Measurements from ENCODE around the gene C1QL3.

DNA sequence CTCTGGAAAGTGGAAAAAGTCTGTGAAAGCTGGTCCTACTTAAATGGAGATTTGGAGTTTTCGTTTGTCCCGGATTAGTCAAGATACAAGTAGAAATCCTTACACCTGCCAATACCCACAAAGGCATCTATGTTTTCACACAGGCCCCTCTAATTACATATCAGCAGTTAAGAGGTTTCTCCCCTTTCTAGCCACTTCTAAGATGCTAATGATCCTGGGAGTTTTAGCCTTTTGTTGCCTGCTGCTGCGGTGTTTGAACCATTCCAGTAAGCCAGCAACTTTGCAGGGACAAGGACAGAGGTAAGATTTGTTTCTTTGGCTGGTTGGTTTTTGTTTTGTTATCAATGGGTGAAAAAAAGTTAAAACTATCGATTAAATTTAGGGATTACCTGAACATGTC is 5.8 kb upstream of the C1QL3 start:
- TF ChIP-seq, protein P1, sequence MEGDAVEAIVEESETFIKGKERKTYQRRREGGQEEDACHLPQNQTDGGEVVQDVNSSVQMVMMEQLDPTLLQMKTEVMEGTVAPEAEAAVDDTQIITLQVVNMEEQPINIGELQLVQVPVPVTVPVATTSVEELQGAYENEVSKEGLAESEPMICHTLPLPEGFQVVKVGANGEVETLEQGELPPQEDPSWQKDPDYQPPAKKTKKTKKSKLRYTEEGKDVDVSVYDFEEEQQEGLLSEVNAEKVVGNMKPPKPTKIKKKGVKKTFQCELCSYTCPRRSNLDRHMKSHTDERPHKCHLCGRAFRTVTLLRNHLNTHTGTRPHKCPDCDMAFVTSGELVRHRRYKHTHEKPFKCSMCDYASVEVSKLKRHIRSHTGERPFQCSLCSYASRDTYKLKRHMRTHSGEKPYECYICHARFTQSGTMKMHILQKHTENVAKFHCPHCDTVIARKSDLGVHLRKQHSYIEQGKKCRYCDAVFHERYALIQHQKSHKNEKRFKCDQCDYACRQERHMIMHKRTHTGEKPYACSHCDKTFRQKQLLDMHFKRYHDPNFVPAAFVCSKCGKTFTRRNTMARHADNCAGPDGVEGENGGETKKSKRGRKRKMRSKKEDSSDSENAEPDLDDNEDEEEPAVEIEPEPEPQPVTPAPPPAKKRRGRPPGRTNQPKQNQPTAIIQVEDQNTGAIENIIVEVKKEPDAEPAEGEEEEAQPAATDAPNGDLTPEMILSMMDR (conservative IDR thresholded peaks at IDR 0.05), result no peak
- TF ChIP-seq ZFX (IDR thresholded peaks at IDR 0.05), result no peak
